ENCODE measurements around the gene ARHGEF16.

The ARHGEF16 gene

GRCh38 chr1:3422638-3423037 is 31.8 kb upstream of the ARHGEF16 start:
- DNase-seq (ENCODE audit: low read depth in 3 of 3): no peak

DNA sequence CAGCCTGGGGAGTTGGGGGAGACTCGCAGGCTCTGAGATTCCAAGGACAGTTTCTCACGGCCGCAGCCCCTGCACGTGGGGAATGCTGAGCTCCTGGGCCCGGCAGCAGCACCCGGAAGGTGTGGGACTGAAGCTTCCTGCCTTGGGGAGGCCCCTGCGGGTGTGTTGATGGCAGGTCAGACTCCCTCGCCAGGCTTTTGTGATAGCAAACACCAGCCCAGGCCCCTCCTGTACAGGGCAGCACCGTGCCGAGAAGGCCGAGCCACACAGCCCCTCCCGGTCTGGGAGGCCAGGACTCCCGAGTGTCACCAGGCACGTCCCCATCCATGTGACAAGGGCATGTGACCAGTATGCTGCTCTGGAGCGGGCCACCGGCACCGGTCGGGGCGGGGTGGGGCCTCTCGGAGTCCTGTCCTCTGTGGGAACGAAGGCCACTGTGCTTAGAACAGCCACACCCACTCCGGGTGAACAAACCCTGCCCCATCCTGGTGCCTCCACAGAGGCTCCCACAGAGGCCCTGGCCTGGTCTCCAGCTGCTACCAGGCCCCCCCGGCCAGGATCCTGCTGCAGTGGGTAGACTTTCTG is 31.1 kb upstream of the ARHGEF16 start:
- no peak for DNase-seq (ENCODE audit: low read depth in 3 of 3)

GRCh38 chr1:3423896-3424611 is 30.4 kb upstream of the ARHGEF16 start:
- DNase-seq (ENCODE audit: low read depth in 3 of 3): no peak

DNA sequence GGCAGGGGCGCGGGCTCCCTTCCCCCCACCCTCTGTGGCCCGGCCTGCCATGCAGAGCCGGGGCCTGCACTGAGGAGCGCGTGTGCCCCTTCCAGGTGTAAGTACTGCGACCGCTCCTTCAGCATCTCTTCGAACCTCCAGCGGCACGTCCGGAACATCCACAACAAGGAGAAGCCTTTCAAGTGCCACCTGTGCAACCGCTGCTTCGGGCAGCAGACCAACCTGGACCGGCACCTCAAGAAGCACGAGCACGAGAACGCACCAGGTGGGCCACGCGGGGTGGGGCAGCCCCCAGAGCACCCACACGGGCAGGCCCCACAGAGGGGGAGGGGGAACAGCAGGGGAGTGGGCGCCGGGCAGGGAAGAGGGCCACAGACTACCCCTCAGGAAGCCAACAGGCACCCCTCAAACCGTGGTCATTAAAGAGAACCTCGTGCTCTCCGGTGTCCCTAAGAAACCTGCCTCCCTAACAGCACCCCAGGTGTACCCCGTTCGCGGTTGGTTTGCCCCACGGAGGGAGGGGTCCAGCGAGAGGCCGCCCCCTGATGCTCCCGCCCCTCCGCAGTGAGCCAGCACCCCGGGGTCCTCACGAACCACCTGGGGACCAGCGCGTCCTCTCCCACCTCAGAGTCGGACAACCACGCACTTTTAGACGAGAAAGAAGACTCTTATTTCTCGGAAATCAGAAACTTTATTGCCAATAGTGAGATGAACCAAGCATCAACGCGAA is 28.8 kb upstream of the ARHGEF16 start:
- no peak for DNase-seq (ENCODE audit: low read depth in 3 of 3)

GRCh38 chr1:3426956-3427535 is 27.4 kb upstream of the ARHGEF16 start:
- DNase-seq (ENCODE audit: low read depth in 3 of 3): no peak

DNA sequence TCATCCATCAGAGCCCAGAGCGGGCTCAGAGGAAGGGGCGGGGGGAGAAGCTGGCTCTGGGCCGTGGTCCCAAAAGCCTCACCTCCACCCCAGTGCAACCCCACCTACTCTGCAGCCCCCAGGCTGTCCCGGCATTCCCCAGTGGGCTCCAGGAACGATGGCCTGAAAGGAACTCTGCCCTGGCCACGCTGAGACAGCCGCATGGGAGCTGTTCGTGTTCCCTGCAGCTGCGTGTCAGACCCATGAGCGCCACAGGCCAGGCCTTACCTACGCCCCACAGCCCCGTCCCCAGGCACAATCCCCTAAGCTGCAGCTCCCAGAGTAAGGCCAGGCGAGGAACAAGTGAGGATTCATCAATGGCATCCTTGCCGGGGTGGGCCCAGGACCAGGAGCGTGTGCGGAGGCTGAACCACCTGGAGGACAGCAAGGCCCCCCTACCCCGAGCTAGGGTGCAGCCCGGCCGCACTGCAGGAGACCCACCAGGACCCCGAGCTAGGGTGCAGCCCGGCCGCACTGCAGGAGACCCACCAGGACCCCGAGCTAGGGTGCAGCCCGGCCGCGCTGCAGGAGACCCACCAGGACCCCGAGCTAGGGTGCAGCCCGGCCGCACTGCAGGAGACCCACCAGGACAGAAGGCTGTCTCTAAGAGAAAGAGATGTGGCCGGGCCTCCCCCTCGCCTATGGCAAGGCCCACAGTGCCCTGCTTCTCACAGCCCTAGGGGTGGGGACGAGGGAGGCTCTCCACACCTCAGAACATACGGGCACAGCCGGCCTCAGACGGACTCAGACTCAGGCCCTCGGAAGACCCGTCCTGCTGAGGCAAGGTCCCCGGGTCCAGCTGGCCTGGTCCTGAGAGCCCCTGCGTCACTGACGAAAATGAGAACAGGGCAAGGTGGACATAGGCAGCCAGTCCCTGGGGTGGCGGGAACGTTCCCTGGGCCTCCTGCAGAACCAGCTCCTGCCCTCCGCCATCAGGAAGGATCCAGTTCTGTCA is 26.5 kb upstream of the ARHGEF16 start:
- DNase-seq (ENCODE audit: low read depth in 3 of 3): no peak

GRCh38 chr1:3428899-3429298 is 25.6 kb upstream of the ARHGEF16 start:
- no peak for DNase-seq (ENCODE audit: low read depth in 3 of 3)

GRCh38 chr1:3429320-3429719 is 25.1 kb upstream of the ARHGEF16 start:
- DNase-seq (ENCODE audit: low read depth in 3 of 3): no peak

GRCh38 chr1:3429766-3430165 is 24.7 kb upstream of the ARHGEF16 start:
- no peak for DNase-seq (ENCODE audit: low read depth in 3 of 3)

DNA sequence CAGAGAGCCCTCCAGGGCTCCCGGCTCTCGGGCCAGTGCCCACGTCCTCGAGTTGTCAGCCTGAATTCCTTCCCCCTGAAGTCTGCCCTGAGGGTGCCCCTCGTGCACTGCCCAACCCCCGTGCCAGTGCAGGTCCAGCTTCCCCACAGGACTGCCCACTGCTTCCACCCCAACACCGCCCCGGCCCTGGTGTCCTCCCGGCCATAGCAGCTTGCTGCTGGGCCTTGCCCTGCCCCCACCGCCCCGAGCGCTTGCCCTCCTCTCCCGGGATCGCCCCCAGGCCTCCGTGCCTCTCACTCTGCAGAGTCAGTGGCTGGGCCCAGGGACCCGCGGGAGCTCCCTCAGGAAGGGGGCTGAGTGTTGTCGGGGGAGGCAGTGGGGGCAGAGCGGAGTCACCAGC is 24.1 kb upstream of the ARHGEF16 start:
- DNase-seq (ENCODE audit: low read depth in 3 of 3): no peak

DNA sequence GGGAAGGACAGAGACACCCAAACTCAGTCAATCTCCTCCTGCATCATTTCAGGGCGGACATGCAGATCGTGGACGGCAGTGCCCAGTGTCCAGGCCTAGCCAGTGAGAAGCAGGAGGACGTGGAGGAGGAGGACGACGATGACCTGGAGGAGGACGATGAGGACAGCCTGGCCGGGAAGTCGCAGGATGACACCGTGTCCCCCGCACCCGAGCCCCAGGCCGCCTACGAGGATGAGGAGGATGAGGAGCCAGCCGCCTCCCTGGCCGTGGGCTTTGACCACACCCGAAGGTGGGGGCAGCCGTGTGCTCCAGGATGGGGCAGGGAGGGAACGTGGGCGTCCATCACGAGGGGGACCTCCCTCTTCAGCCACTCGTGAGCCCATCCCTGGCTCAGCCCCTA is 23.6 kb upstream of the ARHGEF16 start:
- DNase-seq (ENCODE audit: low read depth in 3 of 3): no peak

DNA sequence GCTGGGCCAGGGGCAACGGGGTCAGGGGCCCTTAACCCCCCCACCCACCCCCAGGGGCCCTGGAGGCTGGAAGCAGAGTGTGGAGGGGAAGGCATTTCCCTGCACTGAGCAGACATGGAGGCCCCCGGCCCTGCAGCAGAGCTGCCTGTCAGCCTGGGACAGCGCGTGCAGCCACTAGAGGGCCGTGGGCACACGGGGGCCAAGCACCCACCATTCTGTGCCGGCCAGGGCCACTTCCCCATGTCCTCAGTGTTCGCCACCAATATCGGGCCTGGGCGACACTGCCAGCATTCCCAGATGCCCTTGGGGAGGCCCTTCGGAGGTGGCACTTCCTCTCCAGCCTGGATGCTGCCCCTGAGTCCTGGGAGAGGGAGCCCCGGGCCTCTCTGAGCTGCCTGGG is 23.2 kb upstream of the ARHGEF16 start:
- DNase-seq (ENCODE audit: low read depth in 3 of 3): no peak

DNA sequence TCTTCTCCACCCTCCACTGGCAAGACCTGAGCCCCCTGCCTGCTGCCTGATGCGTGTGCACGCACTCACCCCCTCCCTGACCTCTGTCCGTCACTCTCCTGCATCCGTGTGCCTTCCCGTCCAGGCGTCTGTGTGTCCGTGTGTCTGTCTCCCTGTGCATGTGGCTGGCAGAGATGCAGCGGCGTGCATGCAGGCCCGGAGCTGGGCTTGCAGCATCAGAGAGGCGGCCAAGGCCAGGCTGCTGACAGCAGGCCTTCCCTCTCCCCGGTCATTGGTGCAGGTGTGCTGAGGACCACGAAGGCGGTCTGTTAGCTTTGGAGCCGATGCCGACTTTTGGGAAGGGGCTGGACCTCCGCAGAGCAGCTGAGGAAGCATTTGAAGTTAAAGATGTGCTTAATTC is 22.8 kb upstream of the ARHGEF16 start:
- DNase-seq (ENCODE audit: low read depth in 3 of 3): no peak

- no peak for DNase-seq (ENCODE audit: low read depth in 3 of 3)
Observed at GRCh38 chr1:3432306-3432705, 22.2 kb upstream of the ARHGEF16 start.

GRCh38 chr1:3433076-3433475 is 21.4 kb upstream of the ARHGEF16 start:
- no peak for DNase-seq (ENCODE audit: low read depth in 3 of 3)

DNA sequence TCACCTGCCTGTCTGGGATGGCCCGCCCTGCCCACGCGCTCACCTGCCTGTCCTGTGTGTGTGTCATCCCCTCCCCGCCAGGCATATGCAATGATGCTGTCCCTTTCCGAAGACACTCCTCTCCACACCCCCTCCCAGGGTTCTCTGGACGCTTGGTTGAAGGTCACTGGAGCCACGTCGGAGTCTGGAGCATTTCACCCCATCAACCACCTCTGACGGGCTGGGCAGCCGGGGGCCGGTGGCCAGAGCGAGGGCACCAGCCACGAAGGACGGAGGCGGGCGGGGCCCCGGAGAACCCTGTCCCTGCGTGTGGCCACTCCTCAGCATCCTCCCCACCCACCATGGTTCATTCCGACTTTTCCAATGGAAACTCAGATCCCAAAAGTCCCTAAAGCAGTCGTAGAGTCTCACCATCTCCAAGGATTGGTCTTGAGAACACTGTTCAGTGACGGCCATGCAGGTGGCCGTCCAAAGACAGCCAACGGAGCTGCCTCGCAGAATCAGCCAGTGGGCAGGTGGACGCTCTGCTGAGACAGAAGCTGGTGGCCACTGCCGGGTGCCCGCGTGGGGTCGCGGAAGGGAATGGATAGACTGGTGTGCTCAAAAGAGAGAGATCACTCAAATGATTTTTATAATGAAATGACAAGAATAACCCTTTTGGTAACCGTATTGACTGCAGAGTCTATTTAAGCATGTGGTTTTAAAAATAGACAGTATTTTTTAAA is 20.7 kb upstream of the ARHGEF16 start:
- no peak for DNase-seq (ENCODE audit: low read depth in 3 of 3)

- DNase-seq (ENCODE audit: low read depth in 3 of 3): no peak
Observed at GRCh38 chr1:3434406-3435110, 19.9 kb upstream of the ARHGEF16 start.

DNA sequence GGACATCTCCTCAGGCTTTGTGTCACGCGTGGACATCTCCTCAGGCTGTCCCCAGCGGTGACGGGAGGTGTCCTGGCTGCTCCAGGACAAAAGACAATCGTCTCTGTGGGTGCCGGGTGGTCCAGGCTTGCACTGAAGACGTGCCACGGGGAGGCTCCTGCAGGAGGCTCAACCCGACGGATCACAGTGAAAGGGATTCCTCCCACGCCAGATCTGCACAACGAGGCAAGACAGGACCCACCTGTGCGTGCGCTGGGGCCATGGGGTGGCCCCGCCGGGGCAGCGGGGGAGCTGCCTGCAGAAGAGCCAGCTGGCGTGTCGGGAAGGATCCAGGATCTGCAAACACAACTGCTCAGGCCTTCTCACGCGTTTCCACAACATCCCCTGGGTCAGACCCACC is 18.8 kb upstream of the ARHGEF16 start:
- DNase-seq (ENCODE audit: low read depth in 3 of 3): no peak

- no peak for DNase-seq (ENCODE audit: low read depth in 3 of 3)
Observed at GRCh38 chr1:3436451-3436850, 18.0 kb upstream of the ARHGEF16 start.

DNA sequence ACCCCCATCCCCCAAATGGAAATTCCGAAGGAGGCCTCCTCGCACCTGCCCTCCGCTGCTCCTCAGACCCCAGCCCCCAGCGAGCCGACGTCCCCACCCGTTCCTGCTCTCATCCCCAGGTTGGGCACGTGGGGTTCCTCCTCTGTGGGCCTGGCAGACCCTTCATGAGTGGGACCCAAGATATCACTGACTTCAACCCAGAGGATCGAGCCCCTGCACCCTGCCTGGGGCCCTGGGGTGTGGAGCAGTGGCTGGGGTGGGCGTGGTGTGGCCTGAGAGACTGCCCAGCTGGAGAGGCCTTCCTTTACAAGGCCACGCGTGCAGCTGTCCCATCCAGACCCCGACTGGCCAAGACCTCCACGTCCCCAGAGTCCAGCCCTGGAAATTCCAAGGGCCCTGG is 17.6 kb upstream of the ARHGEF16 start:
- no peak for DNase-seq (ENCODE audit: low read depth in 3 of 3)
